DND-41 (cell line): ENCODE data around the gene UNC13C.

Experiments used
- ATAC-seq: fragments of 200-7000 bp; cut with Tn5 transposase; 3 replicates; pipeline ENCODE4 v1.9.1; 2021; ENCODE audit warnings: low read depth; ENCODE audit not compliant: insufficient read depth
- DNase-seq: peaks from one replicate; pipeline ENCODE4 v3.0.0-alpha.2; 2020
- H2AFZ ChIP-seq: 2 replicates; pipeline ENCODE4 v1.6.0; 2012; ENCODE audit warnings: low read depth, low read length
- H3K27ac ChIP-seq: 2 replicates; pipeline ENCODE4 v1.5.1; 2012; ENCODE audit warnings: low read length, inconsistent platforms
- H3K27me3 ChIP-seq: fragments of 200-600 bp; sonication (generic); 2 replicates; pipeline ENCODE4 v1.6.0; 2012; ENCODE audit warnings: low read length, mild to moderate bottlenecking, inconsistent platforms; ENCODE audit not compliant: insufficient read depth, poor library complexity
- H3K36me3 ChIP-seq: 2 replicates; pipeline ENCODE4 v1.5.1; 2012; ENCODE audit warnings: low read length, inconsistent platforms; ENCODE audit not compliant: insufficient read depth
- H3K4me1 ChIP-seq: 2 replicates; pipeline ENCODE4 v1.5.1; 2012; ENCODE audit warnings: mild to moderate bottlenecking, low read length; ENCODE audit not compliant: insufficient read depth
- H3K4me2 ChIP-seq: 2 replicates; pipeline ENCODE4 v1.6.0; 2012; ENCODE audit warnings: mild to moderate bottlenecking, moderate library complexity, low read length, inconsistent platforms; ENCODE audit not compliant: insufficient read depth
- H3K4me3 ChIP-seq, 2 experiments: fragments of 200-600 bp in 1 of 2; shearing (Covaris generic) in 1 of 2; 2 replicates each; pipeline ENCODE4 v1.5.1; 2012 to 2016; ENCODE audit warnings: inconsistent platforms in 2 of 2, low read length in 2 of 2, mild to moderate bottlenecking in 2 of 2, low read depth in 1 of 2, moderate library complexity in 1 of 2
- H3K79me2 ChIP-seq: 2 replicates; pipeline ENCODE4 v1.6.0; 2012; ENCODE audit warnings: low read length, inconsistent platforms; ENCODE audit not compliant: insufficient read depth
- H3K9ac ChIP-seq: 2 replicates; pipeline ENCODE4 v1.6.0; 2012; ENCODE audit warnings: low read depth, mild to moderate bottlenecking, inconsistent platforms, low read length, moderate library complexity
- H3K9me3 ChIP-seq: 2 replicates; pipeline ENCODE4 v1.5.1; 2012; ENCODE audit warnings: low read length, moderate library complexity, mild to moderate bottlenecking, inconsistent platforms; ENCODE audit not compliant: insufficient read depth, severe bottlenecking
- H4K20me1 ChIP-seq: 2 replicates; pipeline ENCODE4 v1.6.0; 2012; ENCODE audit warnings: low read length; ENCODE audit not compliant: insufficient read depth
- EZH2 ChIP-seq: IDR thresholded peaks from 3 replicates; pipeline ENCODE4 v1.6.1; 2012; ENCODE audit warnings: borderline replicate concordance, low read depth, mild to moderate bottlenecking, moderate library complexity, low read length, inconsistent platforms; ENCODE audit not compliant: severe bottlenecking
- TF ChIP-seq, protein P1 (sequence below): IDR thresholded peaks from 2 replicates; pipeline ENCODE4 v1.5.1; 2012; ENCODE audit warnings: borderline replicate concordance, low read length, moderate library complexity, mild to moderate bottlenecking; ENCODE audit not compliant: poor library complexity, severe bottlenecking; ENCODE audit errors: extremely low read depth

UNC13C gene

DNA sequence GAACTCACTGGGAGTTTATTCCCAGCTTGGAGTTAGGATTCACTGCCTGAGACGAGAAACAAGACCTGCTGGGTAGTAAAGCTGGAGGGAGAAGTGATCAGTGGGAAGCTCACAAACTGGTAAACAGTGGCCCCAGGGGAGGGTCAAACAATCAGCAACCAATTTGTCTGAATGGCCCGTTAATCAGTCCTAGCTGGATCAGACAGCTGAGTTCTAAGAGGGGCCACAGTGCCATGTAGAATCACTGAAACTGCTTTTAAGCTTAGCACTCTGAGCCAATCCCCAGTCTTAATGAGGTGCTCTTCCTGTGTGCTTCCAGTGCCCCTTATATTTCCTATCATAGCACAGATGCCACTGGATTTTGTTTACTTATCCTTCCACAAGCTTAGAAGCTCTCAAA, 626.8 kb downstream of the UNC13C start:
- Histone ChIP-seq H3K9me3 (no peaks in the 10 kb centered on the region), H2AFZ (no peak overlapping the region), H3K36me3 (no peaks in the 10 kb centered on the region), H3K27ac (no peak overlapping the region), H3K27me3 (no peaks in the 10 kb centered on the region), H3K4me2 (no peak overlapping the region), H3K4me1 (no peaks in the 10 kb centered on the region), H3K4me3 (no peak overlapping the region), H3K9ac (no peak overlapping the region), H4K20me1 (no peaks in the 10 kb centered on the region), H3K79me2 (no peaks in the 10 kb centered on the region)
- DNase-seq, result no peak
- no peak for TF ChIP-seq EZH2
- TF ChIP-seq, protein P1, sequence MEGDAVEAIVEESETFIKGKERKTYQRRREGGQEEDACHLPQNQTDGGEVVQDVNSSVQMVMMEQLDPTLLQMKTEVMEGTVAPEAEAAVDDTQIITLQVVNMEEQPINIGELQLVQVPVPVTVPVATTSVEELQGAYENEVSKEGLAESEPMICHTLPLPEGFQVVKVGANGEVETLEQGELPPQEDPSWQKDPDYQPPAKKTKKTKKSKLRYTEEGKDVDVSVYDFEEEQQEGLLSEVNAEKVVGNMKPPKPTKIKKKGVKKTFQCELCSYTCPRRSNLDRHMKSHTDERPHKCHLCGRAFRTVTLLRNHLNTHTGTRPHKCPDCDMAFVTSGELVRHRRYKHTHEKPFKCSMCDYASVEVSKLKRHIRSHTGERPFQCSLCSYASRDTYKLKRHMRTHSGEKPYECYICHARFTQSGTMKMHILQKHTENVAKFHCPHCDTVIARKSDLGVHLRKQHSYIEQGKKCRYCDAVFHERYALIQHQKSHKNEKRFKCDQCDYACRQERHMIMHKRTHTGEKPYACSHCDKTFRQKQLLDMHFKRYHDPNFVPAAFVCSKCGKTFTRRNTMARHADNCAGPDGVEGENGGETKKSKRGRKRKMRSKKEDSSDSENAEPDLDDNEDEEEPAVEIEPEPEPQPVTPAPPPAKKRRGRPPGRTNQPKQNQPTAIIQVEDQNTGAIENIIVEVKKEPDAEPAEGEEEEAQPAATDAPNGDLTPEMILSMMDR, result no peak
- no peak for ATAC-seq

DNA sequence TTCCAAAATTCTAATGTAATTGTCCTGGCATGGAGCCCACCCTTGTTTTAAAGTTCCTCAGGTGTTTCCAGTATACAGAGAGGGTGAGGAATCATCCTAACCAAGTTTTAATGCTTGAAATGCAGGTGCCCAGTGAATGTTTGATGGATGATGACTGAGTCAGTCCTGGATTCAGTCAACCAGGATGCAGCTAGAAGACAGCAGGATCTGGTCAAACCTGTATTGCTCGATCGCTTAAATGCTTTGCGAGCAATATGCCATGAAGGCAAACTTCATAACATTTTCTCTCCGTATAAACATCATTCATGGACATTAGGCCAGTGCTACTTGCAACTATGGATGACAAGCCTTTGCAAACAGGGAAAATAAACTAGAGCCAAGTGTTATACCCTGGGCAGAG, 627.3 kb downstream of the UNC13C start:
- Histone ChIP-seq H3K4me1 (no peaks in the 10 kb centered on the region), H3K4me3 (no peak overlapping the region), H3K27ac (no peak overlapping the region), H3K27me3 (no peaks in the 10 kb centered on the region), H4K20me1 (no peaks in the 10 kb centered on the region), H2AFZ (no peak overlapping the region), H3K9ac (no peak overlapping the region), H3K79me2 (no peaks in the 10 kb centered on the region), H3K9me3 (no peaks in the 10 kb centered on the region), H3K36me3 (no peaks in the 10 kb centered on the region), H3K4me2 (no peak overlapping the region)
- DNase-seq (no peak), ATAC-seq (no peak)
- TF ChIP-seq, protein P1, result no peak
- no peak for TF ChIP-seq EZH2

DNA sequence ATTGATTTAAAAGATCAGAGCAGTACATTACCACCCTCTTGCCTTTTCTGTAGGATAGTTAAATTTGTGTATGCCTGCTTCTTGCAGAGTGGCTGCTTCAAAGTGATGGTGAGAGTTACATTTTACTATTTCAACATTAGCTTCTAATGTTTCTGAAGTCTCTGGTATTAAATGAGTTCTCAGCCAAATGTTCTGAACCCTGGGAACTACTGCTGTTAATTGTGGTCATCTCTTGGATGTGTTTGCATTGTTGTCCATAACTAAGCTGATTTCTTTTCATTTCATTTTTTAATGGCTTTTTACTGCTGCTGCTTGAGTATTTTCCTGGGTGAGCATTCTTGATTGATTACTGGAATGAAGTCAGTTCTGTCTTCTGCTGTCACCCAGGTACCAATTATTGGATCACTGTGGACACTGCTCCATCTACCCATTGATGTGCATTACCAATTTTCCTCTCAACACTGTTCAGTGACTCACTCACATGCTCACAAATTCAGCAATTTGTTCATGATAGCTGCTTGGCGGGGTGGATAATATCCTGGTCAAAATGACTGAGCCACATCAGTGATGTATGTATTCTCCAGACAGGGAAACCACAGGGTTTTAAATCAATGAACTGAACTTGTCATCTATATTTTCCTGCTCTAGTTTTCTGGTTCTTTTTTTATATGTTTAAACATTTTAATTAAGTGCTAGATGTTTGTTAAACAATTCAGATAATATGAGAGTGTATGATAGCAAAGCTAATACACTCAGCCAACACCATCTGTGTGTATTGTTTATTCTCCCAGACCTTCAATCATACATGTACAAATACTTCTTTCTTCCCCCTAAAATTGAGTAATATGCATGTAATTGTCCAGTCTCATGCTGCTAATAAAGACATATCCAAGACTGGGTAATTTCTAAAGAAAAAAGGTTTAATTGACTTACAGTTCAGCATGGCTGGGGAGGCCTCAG, 630.9 kb downstream of the UNC13C start:
- no peak for DNase-seq
- Histone ChIP-seq H3K9me3 (no peaks in the 10 kb centered on the region), H3K27me3 (no peaks in the 10 kb centered on the region), H3K9ac (no peak overlapping the region), H3K4me2 (no peak overlapping the region), H3K27ac (no peak overlapping the region), H4K20me1 (no peaks in the 10 kb centered on the region), H3K79me2 (no peaks in the 10 kb centered on the region), H3K36me3 (no peaks in the 10 kb centered on the region), H3K4me1 (no peaks in the 10 kb centered on the region), H2AFZ (no peak overlapping the region), H3K4me3 (no peak overlapping the region)
- no peak for TF ChIP-seq EZH2
- TF ChIP-seq, protein P1, result no peak
- ATAC-seq, result no peak
